Measurements from ENCODE around the gene MGST2. TPM values are rescaled to one million over a fixed set of nuclear protein-coding genes. Genes with fewer than 3 reads are reported as not detected.

MGST2 gene
- total and polyA plus RNA-seq, 2 experiments from 2014 or later = 4.6 to 19.1 TPM

DNA sequence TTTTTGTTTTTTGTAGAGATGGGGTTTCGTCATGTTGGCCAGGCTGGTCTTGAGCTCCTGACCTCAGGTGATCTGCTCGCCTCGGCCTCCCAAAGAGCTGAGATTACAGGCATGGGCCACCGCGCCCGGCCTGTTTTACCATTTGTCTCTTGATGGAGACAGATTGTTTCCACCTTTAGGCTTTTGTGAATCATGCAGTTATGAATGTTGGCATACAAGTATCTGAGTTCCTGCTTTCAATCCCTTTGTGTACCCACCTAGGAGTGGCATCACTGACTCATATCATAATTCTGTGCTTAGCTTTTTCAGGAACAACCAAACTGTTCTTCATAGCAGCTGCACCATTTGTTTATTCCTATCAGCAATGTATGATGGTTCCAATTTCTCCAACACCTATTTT lies 20.2 kb upstream of the MGST2 start:
- Histone ChIP-seq H3K27me3 (ENCODE audit: insufficient read depth) (no peaks in the 10 kb centered on the region), H3F3A (replicated peaks; ENCODE audit: low read depth) (no peaks in the 10 kb centered on the region), H3K36me3 (ENCODE audit: insufficient read depth) (no peaks in the 10 kb centered on the region; the same call in 1 of the 2 replicates), H3K9me2 (ENCODE audit: insufficient read depth) (no peaks in the 10 kb centered on the region), H4K20me1 (replicated peaks; ENCODE audit: insufficient read depth) (no peaks in the 10 kb centered on the region), H2AFZ (no peak overlapping the region), H3K4me1 (ENCODE audit: insufficient read depth) (no peaks in the 10 kb centered on the region), H3K4me3 (no peak overlapping the region), H3K4me2 (no peak overlapping the region), H3K79me2 (replicated peaks; ENCODE audit: insufficient read depth) (no peaks in the 10 kb centered on the region), H3K27ac (ENCODE audit: low read depth) (no peak overlapping the region)
- ATAC-seq (no peak), DNase-seq (ENCODE audit: low spot score) (no peak)
- Mint-ChIP-seq H3K27me3 (ENCODE audit: insufficient read depth, low read depth, poor library complexity) (peaks cover 8% of the 10 kb centered on the region), H3K27ac (no peak overlapping the region), H3K36me3 (ENCODE audit: low read depth) (no peaks in the 10 kb centered on the region), H3K4me3 (no peak overlapping the region), H3K9me3 (no peaks in the 10 kb centered on the region), H3K4me1 (peaks cover 3% of the 10 kb centered on the region; the same call in 2 of the 3 replicates)
- TF ChIP-seq EZH2phosphoT487 (IDR thresholded peaks at IDR 0.05; ENCODE audit: unreplicated experiment) (no peak), ZNF331 (CRISPR knock-in tag; IDR thresholded peaks at IDR 0.05; ENCODE audit: low read depth) (no peak), NANOG (IDR thresholded peaks at IDR 0.05; ENCODE audit: borderline replicate concordance) (no peak), ZNF114 (CRISPR knock-in tag; IDR thresholded peaks at IDR 0.05) (no peak), POLR2AphosphoS5 (IDR thresholded peaks at IDR 0.05; ENCODE audit: low read depth) (no peak), ETS1 (IDR thresholded peaks at IDR 0.05) (no peak), CREB1 (CRISPR knock-in tag; IDR thresholded peaks at IDR 0.05; ENCODE audit: low read depth) (no peak), REST (IDR thresholded peaks at IDR 0.05; ENCODE audit: unreplicated experiment) (no peak), JUNB (IDR thresholded peaks at IDR 0.05; ENCODE audit: unreplicated experiment) (no peak), STAT1 (IDR thresholded peaks at IDR 0.05; ENCODE audit: unreplicated experiment) (no peak), EZH2 (IDR thresholded peaks at IDR 0.05; ENCODE audit: low read depth, unreplicated experiment) (no peak)
- TF ChIP-seq, protein P1, sequence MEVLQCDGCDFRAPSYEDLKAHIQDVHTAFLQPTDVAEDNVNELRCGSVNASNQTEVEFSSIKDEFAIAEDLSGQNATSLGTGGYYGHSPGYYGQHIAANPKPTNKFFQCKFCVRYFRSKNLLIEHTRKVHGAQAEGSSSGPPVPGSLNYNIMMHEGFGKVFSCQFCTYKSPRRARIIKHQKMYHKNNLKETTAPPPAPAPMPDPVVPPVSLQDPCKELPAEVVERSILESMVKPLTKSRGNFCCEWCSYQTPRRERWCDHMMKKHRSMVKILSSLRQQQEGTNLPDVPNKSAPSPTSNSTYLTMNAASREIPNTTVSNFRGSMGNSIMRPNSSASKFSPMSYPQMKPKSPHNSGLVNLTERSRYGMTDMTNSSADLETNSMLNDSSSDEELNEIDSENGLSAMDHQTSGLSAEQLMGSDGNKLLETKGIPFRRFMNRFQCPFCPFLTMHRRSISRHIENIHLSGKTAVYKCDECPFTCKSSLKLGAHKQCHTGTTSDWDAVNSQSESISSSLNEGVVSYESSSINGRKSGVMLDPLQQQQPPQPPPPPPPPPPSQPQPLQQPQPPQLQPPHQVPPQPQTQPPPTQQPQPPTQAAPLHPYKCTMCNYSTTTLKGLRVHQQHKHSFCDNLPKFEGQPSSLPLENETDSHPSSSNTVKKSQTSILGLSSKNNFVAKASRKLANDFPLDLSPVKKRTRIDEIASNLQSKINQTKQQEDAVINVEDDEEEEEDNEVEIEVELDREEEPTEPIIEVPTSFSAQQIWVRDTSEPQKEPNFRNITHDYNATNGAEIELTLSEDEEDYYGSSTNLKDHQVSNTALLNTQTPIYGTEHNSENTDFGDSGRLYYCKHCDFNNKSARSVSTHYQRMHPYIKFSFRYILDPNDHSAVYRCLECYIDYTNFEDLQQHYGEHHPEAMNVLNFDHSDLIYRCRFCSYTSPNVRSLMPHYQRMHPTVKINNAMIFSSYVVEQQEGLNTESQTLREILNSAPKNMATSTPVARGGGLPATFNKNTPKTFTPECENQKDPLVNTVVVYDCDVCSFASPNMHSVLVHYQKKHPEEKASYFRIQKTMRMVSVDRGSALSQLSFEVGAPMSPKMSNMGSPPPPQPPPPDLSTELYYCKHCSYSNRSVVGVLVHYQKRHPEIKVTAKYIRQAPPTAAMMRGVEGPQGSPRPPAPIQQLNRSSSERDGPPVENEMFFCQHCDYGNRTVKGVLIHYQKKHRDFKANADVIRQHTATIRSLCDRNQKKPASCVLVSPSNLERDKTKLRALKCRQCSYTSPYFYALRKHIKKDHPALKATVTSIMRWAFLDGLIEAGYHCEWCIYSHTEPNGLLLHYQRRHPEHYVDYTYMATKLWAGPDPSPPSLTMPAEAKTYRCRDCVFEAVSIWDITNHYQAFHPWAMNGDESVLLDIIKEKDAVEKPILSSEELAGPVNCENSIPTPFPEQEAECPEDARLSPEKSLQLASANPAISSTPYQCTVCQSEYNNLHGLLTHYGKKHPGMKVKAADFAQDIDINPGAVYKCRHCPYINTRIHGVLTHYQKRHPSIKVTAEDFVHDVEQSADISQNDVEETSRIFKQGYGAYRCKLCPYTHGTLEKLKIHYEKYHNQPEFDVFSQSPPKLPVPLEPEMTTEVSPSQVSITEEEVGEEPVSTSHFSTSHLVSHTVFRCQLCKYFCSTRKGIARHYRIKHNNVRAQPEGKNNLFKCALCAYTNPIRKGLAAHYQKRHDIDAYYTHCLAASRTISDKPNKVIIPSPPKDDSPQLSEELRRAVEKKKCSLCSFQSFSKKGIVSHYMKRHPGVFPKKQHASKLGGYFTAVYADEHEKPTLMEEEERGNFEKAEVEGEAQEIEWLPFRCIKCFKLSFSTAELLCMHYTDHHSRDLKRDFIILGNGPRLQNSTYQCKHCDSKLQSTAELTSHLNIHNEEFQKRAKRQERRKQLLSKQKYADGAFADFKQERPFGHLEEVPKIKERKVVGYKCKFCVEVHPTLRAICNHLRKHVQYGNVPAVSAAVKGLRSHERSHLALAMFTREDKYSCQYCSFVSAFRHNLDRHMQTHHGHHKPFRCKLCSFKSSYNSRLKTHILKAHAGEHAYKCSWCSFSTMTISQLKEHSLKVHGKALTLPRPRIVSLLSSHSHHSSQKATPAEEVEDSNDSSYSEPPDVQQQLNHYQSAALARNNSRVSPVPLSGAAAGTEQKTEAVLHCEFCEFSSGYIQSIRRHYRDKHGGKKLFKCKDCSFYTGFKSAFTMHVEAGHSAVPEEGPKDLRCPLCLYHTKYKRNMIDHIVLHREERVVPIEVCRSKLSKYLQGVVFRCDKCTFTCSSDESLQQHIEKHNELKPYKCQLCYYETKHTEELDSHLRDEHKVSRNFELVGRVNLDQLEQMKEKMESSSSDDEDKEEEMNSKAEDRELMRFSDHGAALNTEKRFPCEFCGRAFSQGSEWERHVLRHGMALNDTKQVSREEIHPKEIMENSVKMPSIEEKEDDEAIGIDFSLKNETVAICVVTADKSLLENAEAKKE (CRISPR knock-in tag; IDR thresholded peaks at IDR 0.05) = no peak
- TF ChIP-seq, protein P2, sequence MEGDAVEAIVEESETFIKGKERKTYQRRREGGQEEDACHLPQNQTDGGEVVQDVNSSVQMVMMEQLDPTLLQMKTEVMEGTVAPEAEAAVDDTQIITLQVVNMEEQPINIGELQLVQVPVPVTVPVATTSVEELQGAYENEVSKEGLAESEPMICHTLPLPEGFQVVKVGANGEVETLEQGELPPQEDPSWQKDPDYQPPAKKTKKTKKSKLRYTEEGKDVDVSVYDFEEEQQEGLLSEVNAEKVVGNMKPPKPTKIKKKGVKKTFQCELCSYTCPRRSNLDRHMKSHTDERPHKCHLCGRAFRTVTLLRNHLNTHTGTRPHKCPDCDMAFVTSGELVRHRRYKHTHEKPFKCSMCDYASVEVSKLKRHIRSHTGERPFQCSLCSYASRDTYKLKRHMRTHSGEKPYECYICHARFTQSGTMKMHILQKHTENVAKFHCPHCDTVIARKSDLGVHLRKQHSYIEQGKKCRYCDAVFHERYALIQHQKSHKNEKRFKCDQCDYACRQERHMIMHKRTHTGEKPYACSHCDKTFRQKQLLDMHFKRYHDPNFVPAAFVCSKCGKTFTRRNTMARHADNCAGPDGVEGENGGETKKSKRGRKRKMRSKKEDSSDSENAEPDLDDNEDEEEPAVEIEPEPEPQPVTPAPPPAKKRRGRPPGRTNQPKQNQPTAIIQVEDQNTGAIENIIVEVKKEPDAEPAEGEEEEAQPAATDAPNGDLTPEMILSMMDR (conservative IDR thresholded peaks at IDR 0.05; ENCODE audit: low read depth in 2 of 2) = no peak

All from GM23338 (cell line).